Skin of body (tissue), 2 donors: ENCODE measurements around the gene PPP1R1A. TPM values are rescaled to one million over a fixed set of nuclear protein-coding genes. Genes with fewer than 3 reads are reported as not detected.

Experiments
- DNase-seq: peaks from one replicate; lab custom pipeline; 2025; lab: John Stamatoyannopoulos, UW
- total RNA-seq: library from RNA; depleted of rRNA; stranded (reverse); fragments of >200 nt; gene quantifications from one replicate; pipeline ENCODE4 v1.2.3, GENCODE V29; 2014

Gene PPP1R1A
- total RNA-seq, 1 donor from 2014 or later = 6.4 TPM

DNA sequence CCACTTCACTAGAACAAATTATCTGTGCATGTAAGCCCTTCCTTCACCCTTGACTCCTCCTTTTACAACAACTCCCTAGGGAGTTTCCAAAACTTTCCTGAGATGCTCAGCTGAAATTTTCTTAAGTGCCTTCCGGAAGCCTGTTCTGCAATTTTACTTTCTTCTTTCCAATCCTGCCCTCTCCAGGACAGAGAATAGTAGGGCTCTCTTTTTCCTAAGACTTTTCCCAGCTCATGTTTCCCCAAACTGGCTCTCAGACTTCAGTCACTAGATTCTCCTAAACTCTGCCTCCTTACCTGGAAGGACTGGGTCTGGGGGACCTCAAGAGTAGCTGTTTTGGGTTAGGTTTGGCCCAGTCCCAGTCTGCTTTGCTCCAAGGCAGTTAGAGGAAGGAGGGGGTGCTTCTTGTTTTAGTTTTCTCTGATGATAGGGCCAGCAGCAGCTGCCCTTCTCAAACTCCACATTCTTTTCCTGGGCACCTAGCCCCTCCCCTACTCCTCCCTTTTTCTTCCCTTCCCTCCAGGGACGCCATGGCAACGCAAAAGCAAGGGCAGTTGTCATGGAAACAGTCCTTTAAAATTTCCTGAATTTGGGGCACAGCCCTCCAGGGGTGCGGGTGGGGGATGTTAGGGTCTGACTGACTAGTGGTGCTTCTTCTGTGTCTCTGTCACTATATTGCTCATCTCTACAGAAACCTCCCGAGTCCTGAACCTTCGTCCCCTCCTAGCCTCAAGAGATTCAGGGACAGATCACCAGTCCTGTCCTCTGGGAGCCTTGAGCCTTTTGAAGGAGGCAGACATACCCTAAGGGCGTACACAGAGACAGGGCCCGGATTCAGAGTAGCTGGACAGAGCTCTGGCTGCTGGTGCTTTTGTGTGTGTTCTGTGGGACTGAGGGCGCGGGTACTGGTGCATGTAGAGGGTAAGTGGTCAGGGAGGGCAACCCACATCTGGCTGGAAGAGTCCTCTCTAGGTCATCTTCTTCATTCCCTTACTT is 17.0 kb downstream of the PPP1R1A start:
- DNase-seq = no peak

DNA sequence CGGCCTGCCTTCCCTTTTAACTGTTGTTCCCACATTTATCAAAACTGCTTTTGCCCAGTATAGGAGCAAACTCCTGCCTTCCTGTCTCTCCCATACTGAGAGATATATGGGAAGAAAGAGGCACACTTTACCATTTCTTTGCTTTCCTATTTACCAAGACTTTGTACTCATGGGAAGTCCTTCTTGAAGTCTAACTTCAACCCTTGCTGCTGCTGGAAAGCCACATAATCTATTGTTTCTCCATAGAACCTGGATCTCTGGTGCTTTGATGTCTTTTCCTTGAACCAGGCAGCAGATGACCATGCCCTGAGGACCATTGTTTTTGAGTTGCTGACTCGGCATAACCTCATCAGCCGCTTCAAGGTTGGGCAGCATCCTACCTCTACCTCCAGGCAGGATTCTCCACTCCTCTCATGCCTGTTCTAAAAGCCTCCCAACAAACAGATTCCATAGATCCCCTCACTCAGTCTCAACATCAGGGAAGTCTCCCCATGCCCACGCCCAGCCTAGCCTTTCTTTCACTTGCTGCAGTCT is 18.4 kb downstream of the PPP1R1A start:
- DNase-seq = no peak

DNA sequence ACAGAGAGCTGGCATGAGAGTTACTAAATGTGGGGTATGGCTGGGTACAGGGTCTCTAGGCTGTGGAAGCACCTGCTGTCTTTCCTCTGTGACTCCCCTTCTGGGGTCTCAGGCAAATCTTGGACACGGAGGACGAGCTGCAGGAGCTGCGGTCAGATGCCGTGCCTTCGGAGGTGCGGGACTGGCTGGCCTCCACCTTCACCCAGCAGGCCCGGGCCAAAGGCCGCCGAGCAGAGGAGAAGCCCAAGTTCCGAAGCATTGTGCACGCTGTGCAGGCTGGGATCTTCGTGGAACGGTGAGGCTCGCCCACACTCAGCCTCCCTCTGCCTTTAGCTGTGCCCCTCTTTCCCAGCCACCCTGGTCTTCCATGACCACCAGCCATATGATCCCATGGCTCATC is 19.4 kb downstream of the PPP1R1A start:
- DNase-seq = no peak

DNA sequence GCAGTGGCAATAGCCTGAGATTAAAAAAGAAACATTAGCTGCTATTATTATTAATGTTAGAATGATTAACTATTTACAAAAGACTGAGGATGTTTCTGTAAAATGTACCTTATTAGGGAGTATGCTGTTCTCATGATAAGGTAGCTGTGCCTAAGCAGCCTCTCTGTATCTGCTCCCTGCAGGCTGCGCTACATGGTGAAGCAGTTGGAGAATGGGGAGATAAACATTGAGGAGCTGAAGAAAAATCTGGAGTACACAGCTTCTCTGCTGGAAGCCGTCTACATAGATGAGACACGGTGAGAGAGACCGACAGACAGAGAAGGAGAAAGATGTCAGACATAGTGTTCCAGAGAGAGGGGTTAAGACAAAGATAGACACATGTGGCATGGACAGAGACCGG is 21.7 kb downstream of the PPP1R1A start:
- DNase-seq = no peak

DNA sequence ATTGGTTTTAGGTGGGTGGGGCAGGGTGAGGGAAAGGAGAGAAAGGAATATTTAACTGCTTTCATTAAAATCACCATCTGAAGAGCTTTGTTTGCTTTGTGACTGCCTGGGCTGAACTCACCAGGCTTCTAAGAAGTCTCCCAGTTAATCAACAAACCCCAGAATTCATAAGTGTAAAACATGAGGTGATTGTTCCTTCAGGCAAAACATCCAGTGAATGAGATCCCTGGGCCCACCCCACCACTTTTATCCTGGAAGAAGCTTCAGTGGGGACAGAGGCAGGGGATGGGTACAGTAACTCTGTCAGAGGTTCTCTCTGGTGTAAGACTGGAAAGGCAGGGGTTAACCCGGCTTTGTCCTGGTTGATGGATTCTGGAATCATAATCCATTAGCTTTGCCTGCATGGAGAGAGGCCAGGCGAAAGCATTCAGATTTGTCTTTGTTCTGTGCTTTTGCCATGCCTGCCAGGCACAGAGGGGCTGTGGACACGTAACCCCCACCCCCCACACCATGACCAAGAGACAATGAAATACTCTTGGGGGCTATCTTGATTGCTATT is 22.4 kb downstream of the PPP1R1A start:
- DNase-seq = no peak

DNA sequence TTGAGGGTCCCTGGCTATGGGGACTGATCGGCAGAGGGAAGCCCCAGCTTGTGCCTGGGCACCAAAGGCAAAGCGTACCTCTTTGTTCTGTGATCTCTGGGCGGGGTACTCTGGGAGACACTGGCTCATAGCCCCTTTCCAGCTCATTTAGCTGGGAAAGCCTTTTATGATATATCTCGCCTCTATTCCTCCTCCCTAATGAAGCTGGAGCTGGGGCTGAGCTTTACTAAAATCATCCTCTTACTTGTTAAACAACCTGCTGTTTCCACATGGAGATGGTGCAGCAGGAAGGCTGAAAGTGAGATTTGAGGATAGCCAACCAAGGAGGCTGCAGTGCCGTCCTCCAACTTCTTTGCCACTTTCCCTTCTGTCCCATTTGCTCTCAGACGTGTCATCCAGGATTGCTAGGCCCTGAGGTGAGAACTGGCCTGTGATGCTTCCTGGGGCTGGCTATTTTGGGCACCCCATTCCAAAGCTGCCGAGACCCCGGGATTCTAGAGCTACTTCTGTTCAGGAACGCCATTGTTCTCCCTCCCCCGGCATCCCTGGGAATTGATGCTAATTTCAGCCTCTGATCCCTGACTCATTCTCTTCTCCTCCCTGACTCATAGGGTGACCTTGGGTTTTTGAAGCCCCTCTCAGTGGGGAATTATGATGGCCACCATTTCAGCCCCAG is 23.0 kb downstream of the PPP1R1A start:
- no peak for DNase-seq

DNA sequence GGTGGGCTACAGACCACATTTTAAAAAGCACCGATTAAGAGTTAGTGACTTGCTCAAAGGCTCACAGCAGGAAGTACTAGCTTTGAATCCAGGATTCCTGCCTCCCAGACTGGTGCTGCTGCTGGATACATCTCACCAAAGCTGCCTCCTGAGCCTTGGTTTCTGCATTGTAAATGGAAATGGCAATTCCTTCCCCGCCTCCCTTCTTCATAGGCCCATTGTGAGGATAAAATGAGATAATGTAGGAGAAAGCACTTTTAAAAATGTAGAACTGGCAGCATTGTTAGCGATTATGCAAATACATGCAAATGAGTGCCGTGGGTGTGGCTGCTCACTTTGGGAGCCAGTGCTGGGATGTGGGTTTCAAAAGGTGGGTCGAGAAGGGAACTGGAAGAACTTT is 23.7 kb downstream of the PPP1R1A start:
- no peak for DNase-seq

DNA sequence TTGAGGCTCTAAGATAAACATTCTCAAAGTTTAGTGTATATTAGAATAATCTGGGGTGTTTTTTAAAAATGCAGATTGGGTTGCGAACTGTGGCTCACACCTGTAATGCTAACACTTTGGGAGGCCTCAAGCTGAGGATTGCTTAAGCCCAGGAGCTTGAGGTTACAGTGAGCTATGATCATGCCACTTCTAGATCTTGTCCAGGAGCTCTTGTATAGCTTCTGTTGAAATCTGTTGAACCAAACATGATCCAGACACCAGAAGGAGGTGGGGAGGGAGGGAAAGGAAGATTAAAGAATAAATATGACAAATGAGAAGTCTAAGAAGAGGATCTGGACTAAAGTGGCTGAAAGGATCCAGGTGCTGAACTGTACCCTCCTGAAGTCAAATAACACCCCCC is 24.7 kb downstream of the PPP1R1A start:
- DNase-seq = no peak

DNA sequence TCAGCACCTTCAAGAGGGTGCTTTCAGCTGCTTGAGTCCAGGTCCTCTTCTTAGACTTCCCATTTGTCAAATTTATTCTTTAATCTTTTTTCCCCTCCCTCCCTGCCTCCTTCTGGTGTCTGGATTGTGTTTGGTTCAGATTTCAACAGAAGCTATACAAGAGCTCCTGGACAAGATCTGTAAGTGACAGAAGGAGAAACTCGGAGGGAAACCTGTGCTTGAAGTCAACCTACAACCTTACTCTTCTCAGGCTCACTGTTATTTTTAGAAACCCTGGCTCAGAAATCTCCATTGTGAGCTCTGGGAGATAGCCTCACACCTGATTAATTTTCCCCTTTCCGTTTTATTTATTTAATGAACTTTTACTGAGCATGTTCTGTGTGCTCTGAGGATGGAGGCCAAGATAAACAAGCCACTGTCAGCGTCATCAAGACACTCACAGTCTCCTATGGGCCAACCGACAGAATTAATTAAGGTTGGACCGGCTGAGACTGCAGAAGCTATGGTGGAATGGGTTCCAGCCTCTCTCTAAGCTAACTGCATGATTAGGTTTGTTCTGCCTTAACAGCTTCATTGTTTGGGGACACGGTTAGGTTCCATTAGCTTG is 25.6 kb downstream of the PPP1R1A start:
- no peak for DNase-seq

DNA sequence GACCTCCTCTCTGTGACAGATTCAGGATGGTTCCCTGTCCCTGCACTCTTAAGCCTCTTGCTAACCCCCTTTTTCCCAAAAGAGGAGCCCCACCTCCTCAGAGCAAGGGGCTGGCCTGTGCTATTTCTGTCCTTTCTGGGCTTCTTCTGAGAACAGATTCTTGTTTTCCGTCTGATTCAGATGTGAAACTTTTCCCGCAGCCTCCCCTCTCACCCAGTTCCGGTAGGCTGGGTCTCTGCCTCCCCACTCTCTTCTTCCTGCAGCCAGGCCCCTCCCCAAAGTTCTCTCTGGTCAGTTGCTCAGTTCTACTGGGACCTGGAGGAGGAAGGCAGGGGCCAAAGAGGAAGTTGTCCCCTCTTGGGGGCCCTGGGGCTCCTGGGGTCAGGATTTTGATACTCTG is 27.3 kb downstream of the PPP1R1A start:
- peak; percentile 49 for DNase-seq

DNA sequence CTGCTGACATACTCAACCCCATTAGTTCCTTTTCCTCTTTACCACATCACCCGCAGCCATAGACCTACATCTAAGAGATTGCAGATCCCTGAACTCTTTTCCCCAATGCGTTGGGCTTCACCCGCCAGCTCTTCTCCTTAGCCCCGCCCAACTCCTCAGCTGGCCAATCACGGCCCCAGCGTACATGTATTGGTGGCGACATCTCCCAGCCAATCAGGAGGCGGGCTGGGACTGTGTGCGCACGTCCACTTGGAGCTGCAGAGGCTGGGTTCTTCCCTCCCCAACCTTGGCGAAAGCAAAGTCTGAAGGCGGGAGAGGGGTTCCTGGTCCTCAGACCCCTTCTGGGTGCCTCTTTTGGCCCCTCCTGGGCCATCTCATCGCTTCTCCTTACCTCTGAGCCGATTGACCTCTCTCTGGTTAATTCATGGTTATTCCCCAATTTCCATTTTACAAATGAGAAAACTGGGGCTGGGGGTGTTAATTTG is 28.0 kb downstream of the PPP1R1A start:
- peak; percentile 89 for DNase-seq

DNA sequence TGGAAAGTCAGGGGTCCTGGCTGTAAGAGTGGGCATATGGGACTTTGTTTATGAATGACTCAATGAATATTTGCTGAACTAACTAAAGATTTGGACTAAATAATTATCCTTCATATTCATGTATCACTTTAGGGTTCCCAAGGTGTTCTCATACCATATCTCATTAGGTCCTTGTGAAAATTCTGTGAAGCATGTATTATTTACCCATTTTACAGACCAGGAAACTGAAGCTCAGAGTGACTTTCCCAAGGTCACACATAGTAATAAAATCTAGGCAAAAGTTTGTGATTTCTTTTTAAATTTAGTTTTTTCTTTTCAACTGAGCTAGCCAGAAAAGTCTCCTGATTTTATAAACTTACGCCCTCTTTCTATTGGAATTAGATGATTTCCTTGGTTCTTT is 29.7 kb downstream of the PPP1R1A start:
- no peak for DNase-seq

DNA sequence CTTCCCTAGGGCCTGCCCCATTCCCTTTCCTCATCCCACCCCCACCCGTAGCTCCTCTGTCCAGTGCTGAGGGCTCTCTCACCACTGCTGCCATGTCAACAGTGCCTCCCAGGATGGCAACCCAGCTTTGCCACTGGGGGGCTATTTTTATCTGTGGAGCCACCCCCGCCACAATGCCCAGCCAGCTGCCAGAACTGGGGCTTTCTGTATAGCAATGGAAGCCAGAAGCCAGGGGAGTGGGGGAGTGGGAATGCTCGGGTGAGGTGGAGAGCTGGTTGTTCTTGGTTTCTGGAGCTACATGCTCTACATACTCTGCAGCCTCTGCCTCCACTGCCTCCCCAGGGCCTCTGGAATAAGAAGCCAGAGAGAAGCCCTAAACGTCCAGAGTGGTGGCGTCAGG is 30.1 kb downstream of the PPP1R1A start:
- DNase-seq = no peak

DNA sequence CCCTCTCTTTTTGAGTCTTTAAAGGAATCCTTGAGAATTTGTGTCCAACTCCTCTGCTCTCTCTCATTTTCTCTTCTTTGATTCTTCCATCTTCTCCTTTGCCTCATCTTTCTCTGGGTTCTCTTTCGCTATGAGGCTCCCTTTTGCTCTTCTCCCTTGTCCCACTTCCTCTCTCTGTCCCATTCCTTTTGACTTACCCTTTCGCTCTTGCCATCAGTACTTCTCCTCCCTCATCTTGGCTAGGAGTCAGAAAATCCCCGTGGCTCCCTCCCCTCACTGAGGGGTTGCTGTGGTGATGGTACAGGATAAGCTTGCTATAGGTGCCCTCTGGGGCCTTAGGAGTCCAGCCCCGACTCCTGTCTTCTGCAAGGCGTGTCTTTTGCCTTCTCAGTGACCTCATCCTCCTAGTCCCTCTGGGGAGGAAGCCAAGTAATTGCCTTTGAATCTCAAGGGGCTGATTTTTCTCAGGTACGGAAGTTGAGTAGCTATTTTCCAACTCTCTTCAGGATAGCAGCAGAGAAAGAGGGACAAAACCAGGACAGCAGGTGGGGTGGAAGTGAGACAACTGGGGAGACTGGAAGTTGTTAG is 32.7 kb downstream of the PPP1R1A start:
- DNase-seq = no peak

DNA sequence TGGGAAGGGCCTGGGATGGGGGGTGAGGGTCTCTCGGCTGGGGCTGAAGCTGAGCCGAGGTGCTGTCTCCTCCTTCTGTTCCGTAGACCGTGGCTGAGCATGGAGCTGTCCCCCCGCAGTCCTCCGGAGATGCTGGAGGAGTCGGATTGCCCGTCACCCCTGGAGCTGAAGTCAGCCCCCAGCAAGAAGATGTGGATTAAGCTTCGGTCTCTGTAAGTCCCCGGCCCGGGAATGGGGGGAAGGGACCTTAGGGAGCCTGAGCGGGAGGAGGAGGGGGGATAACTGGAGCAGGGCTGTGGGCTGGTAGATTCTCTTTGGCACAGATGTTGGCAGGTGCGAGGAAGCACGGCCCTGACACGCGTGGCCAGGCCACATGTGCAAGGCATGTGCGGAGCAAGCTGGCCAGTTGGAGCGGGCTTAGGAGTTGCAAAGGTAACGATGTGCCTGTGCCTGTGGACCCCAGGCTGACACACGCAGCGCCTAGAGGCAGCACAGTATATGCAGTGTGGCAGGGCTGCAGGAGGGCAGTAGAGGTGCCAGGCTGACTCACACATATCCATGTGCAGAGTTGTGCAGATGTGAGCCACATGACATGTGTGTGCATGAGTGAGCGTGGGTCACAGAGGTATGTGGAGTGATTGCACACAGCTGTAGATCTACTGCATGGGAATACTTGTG is 38.5 kb downstream of the PPP1R1A start:
- DNase-seq = peak; percentile 7

DNA sequence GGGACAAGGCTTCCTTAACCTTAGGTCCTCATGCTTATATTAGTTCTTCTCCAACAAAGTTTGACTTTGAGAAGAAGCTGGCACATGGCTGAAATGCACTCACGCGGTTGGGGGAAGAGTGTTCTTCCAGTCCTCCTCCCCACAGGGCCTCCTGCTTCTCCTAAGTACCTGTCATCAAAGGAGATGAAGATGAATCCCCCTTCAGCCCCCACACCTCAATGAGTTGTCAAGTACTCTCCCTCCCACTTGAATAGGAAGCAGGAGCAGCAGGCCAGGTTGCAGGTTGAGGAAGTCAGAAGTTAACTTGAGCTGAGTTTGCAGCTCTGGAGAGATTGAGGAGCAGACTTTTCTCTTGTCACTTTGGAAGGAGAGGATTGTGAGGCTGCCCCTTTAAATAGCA is 41.9 kb downstream of the PPP1R1A start:
- no peak for DNase-seq

DNA sequence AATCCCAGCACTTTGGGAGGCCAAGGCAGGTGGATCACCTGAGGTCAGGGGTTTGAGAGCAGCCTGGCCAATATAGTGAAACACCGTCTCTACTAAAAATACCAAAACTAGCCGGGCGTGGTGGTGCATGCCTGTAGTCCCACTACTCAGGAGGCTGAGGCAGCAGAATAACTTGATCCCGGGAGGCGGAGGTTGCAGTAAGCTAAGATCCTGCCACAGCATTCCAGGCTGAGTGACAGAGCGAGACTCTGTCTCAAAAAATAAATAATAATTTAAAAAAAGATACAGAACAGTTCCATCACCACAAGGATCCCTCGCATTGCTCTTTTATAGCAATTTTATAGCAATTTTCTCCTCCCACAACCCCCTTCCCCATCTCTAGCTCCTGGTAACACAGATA is 43.7 kb downstream of the PPP1R1A start:
- no peak for DNase-seq

DNA sequence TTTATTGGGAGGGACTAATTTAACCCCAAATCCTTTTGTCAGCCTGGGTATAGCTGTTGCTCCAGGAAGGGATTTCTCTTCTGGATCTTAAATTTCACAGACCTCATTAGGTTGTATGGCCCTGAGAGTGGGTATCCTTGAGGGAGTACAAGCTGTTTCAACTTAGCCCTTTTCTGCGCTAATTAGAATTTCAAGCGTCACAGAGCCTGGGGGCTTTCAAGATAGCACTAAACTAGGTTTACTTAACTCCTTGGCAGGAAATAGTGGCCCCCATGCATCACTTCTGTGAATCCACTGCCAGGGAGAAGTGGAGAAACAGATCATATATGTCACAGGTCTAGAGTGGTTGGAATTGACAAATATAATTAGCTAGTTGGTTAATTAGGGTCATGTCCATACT is 44.9 kb downstream of the PPP1R1A start:
- DNase-seq = no peak

DNA sequence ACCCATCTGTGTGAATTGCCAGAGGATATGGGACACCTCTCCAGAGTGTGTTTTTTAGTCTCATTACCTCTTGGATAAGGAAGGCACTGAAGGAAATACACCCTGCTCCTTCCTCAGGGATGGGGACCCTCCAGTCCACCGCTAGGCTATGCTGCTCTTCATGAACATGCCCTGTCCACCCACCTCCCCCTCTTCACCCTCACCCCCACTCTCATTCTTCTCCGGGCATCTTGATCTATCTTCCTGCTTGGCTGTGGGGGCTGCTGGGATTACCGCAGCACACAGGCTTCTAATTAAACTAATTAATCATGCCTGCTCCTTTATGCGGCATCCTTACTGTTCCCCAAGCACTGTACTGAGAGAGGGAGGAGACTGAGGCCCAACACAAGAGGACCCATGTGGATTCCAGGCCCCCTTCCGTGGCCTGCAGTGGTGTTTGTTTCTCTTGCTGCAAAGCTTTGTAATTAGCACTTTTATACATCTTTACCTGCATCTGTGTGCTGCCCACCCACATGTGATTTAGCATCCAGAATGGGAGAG is 46.6 kb downstream of the PPP1R1A start:
- DNase-seq = no peak

DNA sequence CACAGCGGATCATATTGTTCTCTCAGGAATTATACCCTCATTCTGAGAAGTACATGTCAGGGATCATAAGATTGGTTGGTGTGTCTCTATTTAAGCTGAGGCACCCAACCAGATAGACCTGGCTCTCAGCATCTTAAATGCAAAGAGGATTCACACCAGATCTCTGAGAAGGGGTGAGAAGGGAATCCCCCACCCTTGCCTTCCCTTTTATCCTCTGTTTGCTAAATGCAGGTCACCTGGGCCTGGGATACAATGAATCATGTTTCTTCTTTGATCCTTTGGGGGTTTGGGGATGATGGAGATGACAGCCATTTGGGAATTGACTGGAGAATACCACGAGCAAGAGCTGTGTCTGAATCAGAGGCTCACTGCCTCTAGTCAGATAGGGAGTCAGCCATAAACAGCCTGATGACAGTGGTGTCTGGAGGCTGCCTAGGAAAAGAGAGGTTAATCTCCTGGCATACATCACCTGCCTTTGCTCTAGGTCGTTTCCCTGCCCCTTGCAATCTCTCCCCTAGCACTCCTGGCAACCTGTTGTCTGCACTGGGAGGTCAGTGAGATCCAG is 50.2 kb downstream of the PPP1R1A start:
- DNase-seq = no peak
